ENCODE measurements around the gene NAGLU.

NAGLU gene

DNA sequence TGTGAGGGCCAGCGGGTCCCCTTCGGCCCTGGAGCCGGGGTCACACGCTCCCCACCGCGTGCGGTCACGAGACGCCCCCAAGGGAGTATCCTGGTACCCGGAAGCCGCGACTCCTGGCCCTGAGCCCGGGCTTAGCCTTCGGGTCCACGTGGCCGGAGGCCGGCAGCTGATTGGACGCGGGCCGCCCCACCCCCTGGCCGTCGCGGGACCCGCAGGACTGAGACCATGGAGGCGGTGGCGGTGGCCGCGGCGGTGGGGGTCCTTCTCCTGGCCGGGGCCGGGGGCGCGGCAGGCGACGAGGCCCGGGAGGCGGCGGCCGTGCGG lies at the start of gene NAGLU:
NAGLU (plus strand) TSS at position 194 of the 324 bp plus-strand sequence; CDS start at position 226, 32 bp downstream.
- DNase-seq = peak; percentile 82

DNA sequence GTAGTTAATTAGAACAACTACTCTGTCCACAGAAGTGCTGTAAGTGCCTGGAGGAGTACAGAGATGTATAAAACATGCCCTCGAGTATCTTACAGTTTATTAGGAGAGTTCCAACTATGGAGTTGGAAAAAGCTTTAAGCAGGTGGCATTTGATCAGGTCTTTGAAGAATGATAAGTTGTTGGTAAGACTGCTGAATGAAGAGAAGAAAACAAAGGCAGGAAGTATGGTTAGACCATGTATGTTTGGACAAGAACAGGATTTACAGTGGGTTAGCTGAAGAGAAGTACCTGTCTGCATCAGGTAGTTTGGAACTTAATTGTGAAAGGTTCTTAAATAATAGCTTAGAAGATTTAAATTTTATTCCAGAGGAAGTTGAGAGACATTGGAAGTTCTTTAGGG lies 48.0 kb upstream of the NAGLU start:
- no peak for DNase-seq

DNA sequence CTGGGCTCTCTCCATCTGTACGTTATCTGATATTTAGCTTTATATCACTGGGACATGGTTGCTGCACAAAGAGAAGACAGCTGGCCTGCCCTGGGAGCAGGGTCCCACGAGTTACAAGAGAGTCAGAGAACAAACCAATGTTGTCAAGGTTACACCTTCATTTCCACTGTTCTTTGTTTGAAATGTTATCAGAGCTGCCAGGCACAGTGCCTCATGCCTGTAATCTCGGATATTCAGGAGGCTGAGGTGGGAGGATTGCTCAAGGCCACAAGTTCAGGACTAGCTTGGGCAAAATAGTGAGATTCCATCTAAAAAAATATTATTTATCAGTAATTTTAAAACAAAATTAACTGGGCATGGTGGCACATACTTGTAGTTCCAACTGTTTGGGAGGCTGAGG lies 42.7 kb upstream of the NAGLU start:
- DNase-seq = no peak

DNA sequence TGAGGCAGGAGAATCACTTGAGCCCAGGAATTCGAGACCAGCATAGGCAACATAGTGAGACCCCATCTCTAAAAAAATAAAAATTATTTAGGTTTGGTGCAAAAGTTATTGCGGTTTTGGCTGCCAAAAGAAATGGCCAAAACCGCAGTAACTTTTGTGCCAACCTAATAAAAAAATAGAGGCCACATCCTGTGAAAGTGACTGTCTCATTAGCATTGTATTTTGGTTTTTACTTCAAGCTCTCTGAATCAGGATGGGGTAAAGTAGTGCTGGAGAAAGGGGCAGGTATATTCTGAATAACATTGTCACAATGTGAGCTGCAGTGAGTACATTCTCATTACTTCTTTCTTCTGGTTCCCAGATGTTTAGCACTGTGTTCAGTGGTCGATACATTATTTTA lies 41.4 kb upstream of the NAGLU start:
- DNase-seq = no peak

DNA sequence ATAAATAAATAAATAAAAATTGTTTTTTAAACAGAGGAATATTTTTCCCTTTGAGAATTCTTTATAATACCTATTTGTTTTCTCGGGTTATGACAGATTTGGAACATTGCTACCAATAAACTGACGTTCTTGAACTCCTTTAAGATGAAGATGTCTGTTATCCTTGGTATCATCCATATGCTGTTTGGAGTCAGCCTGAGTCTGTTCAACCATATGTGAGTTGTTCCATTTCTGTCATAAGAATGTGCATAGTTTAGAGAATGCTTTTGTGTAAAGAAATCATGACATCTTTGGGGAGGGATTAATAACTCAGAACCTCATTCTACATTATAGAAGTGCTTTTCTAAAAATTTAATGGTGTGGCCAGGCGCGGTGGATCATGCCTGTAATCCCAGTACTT lies 37.2 kb upstream of the NAGLU start:
- DNase-seq = no peak

DNA sequence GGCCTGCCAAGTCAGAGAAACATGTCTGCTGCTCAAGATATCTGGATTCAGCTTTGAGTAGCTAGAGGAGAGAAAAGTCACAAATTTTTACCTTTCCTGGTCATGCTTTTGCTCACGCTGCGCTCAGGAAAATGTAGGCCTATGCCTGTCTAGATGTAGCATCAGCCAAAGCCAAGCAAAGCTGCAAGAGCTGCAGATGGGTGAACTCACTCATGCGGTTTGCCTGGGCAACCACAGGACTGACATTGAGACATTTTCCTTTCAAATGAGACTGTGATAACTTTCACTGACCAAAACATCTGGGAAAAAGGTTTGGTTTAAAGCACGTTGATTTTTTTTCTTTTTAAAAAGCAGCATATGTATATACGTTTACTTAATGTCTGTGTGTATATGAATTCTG lies 34.0 kb upstream of the NAGLU start:
- DNase-seq = no peak

DNA sequence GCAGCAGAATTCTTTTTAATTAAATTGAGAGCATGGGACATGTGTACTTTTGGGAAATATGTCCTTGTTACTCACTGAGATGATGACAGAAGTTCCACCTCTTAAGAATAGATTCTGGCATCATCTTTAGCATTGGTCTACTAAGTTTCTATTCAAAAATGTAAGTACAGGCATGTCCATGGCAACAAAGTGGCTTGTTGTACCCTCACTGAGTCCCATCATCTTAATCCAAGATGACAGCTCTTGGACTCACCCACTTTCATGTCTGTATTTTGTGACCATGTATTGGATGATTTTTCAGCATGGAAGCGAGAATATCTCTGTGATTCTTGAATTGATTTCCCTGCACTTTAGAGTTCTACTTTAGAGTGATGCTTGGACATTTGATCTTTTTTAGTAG lies 33.1 kb upstream of the NAGLU start:
- DNase-seq = no peak

DNA sequence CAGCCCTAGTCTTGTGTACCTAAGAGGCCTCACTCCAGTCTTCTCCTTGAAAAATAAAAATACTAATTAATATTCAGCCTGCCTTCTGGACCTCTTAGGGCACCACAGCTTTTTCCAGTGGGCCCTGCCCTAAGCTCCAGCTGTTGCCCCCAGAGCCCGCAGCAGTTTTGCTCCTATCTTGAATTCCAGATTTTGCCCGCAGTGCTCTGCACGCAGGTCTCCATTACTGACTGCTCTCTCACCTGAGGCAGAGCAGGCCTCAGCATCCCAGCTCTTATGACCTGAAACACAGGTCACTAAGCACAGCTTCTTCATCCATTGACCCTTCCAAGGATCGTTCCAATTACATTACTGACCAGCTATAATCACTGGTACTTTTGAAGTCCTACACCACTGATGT lies 28.4 kb upstream of the NAGLU start:
- DNase-seq = no peak

DNA sequence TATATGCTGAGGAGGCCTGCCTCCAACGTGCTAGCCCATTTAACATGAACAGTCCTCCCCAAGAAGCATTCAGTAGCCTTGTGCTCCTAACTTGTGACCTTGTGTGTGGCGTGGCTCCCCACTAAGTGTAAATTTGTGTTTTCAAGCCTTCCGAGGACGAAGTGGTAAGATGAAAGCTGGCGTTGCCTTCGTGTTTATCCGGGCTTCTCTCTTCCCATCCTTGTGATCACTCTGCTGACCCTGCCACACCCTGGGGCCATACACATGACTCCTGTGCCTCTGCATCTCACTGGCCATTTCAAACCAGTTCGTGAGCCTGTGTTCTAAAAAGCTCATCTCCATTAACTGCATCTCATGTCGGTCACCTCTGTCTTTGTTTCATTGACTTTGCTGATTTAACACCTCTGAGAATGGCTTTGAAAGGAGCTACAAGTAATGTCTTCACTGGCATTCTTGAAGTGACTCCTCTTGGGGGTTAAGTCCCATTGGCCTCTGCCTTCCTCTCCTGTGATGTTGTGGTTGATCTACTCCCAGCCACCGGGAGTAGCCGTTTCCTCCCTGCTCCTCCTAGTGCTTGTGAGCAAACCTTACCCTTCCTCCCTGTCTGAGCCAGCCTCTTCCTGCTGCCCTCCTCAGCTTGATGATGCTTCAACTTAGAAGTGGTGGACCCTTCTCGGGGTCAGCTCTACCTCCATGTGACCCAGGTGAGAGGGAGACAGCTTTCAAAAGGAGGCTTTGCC lies 27.4 kb upstream of the NAGLU start:
- no peak for DNase-seq

DNA sequence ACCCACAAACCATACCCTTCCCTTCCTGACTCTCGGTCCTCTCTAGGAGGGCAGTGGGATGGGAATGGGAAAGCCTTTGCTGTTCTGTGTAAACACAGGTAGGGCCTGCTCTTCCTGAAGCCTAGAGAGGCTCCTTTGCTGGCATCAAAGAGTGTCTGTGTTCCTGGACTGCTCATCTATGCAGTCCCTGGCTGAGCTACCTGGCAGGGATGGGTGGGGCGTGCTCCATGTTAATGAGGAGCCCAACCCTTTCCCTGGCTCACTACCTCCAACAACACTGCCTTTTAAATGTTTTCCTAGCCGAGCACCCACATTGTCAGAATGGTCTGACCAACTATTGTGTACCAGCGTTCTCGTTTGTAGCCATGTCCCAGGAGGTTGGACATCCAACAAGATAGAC lies 26.6 kb upstream of the NAGLU start:
- DNase-seq = no peak

DNA sequence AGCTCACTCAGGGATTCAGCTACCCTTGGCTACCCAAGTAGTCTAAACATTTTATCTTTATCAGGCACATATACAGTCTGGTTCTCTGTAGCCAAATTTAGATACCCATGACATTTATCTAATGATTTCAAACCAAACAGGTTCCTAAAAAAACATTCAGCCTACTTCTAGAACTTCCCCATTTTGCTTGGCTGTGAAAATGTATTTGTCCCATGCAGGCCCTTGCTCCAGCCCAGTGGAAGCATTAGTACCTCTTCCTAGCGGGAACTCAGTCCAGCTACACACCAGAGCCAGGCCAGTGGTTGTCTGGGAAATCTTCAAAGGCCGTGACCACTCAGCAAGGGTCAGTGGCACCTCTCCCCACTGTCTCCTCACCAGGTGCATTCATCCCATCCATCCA lies 26.2 kb upstream of the NAGLU start:
- no peak for DNase-seq

DNA sequence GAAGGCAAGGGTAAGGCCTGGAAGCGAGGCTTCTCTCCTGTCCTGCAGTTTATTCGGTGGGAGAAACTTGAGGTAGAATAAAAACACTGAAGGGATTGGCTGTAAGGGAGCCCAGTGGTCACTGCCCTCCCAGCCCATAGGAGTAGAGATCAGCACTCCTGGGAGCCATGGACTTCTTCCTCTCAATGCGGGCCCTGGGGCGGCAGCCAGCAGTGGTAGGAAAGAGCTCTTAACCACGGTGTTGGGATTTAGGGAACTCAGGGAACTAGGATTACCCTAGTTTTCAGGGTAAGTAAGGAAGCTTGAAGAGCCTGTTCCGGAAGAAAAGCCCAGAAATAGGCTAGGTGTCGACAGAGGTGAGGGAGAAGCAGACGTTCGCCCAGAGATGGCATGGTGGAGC lies 23.8 kb upstream of the NAGLU start:
- no peak for DNase-seq

DNA sequence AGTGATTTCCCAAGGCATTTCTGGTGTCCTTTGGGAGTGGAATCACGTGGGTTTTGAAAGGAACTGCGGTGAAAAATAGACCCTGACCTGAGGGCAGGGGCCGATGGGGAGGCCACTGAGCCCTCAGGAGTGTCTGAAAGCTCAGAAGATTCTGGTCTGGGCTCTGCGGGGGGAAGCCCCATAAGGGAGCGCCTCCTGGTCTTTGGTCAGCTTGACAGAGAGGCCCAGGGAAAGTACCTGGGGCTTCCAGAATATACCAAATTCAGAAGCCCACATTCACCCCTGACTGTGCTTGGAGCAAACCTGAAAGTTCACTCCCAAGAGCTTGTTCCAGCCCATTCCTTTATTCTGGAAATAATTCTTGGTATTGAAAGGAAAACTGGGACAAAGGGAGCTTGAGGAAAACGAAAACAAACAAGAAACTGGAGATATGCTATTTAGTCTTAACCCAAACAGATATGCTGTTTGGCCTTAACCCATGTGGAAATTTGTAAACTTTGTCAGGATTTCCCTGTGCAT lies 23.2 kb upstream of the NAGLU start:
- no peak for DNase-seq

DNA sequence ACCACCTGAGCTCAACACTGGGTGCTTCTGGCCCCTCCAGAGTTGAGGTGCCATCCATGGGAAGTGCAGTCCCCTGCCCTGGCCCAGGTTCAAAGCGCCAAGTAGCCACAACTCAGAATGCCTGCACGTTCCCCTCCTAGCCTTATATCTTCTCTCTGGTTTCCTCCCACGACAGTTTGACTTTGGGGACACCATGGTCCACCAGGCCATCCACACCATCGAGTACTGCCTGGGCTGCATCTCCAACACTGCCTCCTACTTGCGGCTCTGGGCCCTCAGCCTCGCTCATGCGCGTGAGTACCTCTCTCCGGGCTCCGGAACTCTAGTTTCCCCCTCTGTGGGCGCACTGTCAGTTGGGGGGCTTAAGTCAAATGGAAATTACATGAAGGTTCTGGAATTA lies 22.4 kb upstream of the NAGLU start:
- no peak for DNase-seq

DNA sequence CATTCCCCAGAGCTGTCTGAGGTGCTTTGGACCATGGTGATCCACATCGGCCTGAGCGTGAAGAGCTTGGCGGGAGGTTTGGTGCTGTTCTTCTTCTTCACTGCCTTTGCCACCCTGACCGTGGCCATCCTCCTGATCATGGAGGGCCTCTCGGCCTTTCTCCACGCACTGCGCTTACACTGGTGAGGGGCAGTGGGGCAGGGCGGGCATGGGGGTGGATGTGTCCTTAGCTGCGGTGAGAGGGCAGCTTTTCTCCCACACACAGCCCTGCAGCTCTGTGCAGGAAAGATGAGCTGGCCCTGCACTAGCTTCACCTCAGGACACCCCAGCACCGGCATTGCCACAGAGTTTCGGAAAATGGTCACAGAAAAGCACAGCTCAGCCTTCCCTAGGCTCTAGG lies 21.8 kb upstream of the NAGLU start:
- DNase-seq = no peak

DNA sequence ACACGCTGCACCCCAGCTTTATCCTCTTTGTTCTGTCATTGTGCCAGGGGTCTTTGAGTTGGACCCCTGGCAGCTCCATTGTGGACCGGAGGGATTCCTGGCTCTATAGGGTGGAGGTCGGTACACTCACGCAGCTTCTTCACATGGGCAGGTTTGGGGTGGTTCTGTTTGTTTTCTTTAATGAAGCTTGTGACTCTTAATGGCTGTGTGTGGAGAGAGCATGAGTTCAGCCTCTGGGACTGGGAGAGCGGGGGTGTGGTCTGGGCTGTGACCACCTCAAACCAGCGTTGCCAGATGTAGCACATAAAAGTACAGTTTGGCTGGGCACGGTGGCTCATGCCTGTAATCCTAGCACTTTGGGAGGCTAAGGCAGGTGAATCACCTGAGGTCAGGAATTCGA lies 21.2 kb upstream of the NAGLU start:
- no peak for DNase-seq

DNA sequence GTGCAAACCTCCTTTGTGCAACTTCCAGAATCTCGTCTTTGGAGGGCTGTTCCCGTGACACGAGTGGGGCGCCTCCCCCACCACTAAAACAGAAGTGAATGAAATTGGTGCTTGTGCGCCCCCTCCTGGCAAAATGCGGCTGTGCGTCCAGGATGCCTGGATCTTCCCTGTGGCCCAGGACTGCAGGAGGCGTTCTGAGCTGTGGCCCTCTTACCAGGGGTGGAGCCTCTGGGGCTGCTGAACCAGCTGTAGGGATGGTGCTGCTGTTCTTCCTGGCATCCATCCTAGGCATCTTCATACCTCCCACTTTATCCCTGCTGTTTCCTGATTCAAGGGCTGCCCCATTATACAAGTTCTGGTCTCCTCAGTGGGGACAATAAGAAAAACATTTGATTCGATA lies 18.5 kb upstream of the NAGLU start:
- DNase-seq = peak; percentile 82 to 84

DNA sequence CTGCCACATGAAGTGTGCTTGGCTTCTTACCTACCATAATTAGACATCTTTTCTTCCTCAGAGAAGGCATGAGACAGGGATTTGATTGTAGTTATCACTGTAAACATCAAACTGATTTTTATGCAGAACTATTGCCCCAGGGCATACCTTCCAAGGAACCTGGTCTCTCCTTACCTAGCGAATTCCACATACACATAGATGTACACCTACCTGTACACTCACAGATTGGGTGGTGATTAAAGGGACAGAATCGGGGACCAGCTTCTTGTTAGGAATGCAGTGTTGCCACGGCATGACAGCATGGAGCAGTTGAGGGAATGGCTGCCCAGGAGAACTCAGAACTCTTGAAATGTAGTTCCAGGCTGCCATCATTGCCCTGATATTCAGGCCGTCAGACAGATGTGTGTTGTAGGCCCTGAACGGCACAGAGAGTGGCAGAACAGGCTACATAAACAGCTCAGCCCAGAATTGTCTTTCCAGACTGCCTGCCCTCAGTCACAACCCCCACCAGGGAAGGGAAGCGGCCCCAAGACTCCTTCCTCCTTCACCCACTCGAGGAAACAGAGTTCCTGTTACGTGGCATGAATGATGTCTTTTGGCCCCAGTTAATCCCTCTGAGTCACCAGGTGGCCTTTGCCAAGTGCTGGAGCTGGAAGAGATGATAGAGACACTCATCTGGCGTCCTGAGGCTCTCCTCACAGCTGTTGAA lies 17.8 kb upstream of the NAGLU start:
- no peak for DNase-seq

DNA sequence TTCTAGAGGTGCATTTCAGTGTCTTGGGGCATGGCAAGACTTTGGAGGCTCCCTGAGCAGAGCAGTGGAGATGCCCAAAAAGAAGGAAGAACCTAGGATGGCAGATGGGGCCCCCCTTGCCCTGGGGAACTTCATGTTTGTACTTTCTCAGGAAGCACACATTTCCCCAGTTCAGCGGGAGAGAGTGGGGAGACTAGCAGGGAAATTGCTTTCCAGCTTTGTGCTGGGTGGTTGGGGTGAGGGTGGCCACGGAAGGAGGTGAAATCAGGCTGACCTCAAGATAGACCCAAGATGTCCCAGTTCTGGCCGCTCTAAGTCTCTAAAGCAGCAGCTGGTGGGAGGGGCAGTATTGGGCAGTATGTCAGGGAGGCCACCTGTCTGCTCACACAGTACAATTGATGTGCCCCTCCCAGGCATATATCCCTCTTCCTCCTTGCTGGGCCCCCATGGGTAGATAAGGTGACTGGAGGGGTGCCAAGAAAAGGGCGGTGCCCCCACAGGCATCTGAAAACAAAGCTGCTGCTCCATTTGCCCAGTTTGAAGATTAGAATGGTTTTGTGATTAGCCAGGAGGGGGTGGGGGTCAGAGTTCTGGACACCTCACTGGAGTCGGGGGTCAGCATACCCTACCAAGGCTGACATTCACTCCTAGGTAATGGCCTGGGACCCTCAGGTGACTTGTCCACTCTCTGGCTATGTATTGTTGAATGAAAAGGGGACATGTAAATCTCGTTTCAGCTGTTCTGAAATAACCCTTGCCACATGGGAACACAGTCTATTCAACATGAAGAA lies 17.1 kb upstream of the NAGLU start:
- no peak for DNase-seq

DNA sequence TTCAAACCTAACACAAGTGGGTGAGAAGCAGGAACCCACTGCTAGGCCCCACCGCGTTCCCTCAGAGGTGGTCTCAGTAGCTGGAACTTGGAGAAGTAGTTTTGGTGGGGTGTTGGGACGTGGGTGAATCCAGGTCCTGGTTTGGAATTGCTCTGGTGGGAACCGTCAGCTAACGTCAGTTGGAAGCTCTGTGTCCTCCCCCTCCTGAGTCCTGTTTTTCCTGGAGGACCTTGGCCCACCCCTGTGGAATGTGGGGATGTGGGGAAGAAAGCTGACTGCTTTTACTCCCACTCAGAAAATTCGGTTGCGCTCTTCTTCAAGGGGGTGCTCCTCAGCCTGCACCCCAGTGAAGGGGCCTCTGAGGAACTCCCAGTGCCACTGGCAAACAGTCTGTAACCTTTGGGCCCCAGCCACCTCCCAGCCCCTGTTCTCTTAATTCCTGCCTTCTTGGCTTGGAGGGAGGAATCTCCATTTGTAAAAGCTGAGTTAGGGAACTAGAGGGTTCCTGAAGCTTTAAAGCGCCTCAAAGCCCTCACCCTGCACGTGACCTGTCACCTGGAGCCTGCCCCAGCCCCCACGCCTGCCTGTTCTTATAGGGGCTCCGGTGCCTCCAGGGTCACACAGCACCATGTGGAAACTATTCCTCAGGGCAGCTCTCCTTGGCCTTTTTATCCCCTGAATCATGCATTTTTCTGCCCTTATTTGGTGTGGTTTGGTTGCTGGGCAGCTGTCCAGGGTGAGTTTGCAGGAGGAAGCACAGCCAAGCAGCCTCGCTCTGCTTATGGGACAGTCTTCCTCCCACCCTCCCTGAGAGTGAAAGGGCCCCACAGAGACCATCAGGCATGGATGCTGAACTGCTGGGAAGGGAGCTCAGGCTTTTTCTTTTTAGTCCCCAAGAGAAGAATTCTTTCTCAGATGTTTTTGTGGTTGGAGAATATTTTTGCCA lies 16.2 kb upstream of the NAGLU start:
- no peak for DNase-seq

DNA sequence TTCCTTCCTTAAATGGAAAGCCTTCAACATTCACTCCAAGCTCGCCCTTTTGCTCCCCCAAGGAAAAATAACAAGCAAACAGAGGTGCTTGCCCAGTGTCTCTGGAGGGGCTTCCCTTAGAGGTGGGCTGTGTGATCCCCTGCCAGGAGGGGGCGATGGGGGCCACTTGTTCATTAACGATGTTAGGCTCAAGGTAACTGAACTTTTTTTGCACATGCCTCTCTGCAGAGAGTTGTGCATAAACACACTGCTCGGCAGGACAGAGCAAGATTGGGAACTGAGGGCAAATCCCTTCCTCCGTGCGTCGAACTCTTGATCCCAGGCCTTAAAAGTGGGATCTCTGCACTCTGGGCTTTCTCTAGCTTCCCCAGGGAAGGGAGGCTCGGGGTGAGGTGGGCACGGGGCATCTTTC lies 15.5 kb upstream of the NAGLU start:
- DNase-seq = no peak

DNA sequence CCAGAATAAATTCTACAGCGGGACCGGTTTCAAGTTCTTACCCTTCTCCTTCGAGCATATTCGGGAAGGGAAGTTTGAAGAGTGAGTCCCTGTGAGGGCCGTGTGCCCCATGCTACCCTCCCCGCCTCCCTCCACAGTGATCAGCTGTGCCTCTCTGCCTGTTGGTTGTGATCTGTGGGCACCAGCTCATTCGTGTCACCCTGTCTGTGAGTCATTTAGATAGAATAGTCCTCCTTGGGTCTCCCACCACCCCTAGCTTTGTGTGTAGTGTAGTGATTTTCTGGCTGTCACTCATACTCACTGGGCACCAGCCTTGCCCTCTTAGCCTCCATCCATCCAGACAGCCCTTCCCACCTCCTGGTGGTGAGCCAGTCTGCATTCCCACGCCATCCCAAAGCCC lies 15.0 kb upstream of the NAGLU start:
- DNase-seq = no peak
